Calu3 (cell line): Measurements from ENCODE around the gene HFE. TPM values are rescaled to one million over a fixed set of nuclear protein-coding genes. Genes with fewer than 3 reads are reported as not detected.
A peak's percentile ranks its signal among the peaks of the same experiment; 100 is the strongest.

Experiments used
- Bru-seq: library from RNA; stranded (reverse); fragments of 400-500 nt; gene quantifications from one replicate; lab custom pipeline; 2021; lab: Mats Ljungman, UMichigan
- BruChase-seq, 2 experiments: library from RNA; stranded (reverse); fragments of 400-500 nt; gene quantifications; one replicate each; lab custom pipeline; 2021; lab: Mats Ljungman, UMichigan
- BruUV-seq: library from RNA; stranded (reverse); fragments of 400-500 nt; replicated peaks from 2 replicates; lab custom pipeline; 2021; lab: Mats Ljungman, UMichigan
- CTCF ChIA-PET: fragments of 300-600 bp; sonication (Branson Sonifier 250); formaldehyde crosslinking; loops from one replicate; lab custom pipeline; 2022; ENCODE audit warnings: antibody characterized with exemption; lab: Charles Lee
- DNase-seq: peaks from one replicate; pipeline ENCODE4 v3.0.0; 2022
- H3K27ac Mint-ChIP-seq: one replicate; pipeline ENCODE4 v1.8.0; 2022; ENCODE audit warnings: mixed read lengths; ENCODE audit not compliant: unreplicated experiment
- H3K27me3 Mint-ChIP-seq: one replicate; pipeline ENCODE4 v1.8.0; 2022; ENCODE audit warnings: mixed read lengths; ENCODE audit not compliant: unreplicated experiment
- H3K36me3 Mint-ChIP-seq: one replicate; pipeline ENCODE4 v1.8.0; 2022; ENCODE audit warnings: mild to moderate bottlenecking, moderate library complexity, mixed read lengths; ENCODE audit not compliant: insufficient read depth, unreplicated experiment
- H3K4me1 Mint-ChIP-seq: one replicate; pipeline ENCODE4 v1.8.0; 2022; ENCODE audit warnings: mild to moderate bottlenecking, low read depth, mixed read lengths; ENCODE audit not compliant: unreplicated experiment
- H3K4me3 Mint-ChIP-seq: one replicate; pipeline ENCODE4 v1.8.0; 2022; ENCODE audit warnings: mild to moderate bottlenecking, low read depth, moderate library complexity, mixed read lengths; ENCODE audit not compliant: unreplicated experiment
- H3K9me3 Mint-ChIP-seq: one replicate; pipeline ENCODE4 v1.8.0; 2022; ENCODE audit warnings: low read depth, mixed read lengths; ENCODE audit not compliant: unreplicated experiment
- CTCF ChIP-seq: fragments of 200-600 bp; IDR thresholded peaks from one replicate; pipeline ENCODE4 v1.8.0; 2022; ENCODE audit warnings: antibody characterized with exemption; ENCODE audit not compliant: unreplicated experiment
- intact Hi-C: fragments of 100-400 bp; cut with micrococcal nuclease; formaldehyde crosslinking; loops from one replicate; pipeline ENCODE4 v1.10.0; 2022; ENCODE audit not compliant: unreplicated experiment
- long read RNA-seq: library from polyadenylated mRNA; stranded (forward); transcript quantifications from one replicate; pipeline ENCODE4 v2.0.0, GENCODE V29; 2022
- total RNA-seq: library from RNA; stranded (reverse); gene quantifications from 2 replicates; pipeline ENCODE4 v1.2.3, GENCODE V29; 2022

Gene HFE
- total RNA-seq: 24.9 and 27.1 TPM in 2 replicates
- Bru-seq, nascent RNA: percentile 59 among the genes with signal in this experiment
- BruChase-seq, experiment 1, labeled RNA remaining after a 6-hour chase: percentile 75 among the genes with signal in this experiment
- BruChase-seq, experiment 2, labeled RNA remaining after a 2-hour chase: percentile 72 among the genes with signal in this experiment
- long read RNA-seq, partial matches to known transcripts: 2 of 6 reads
- long read RNA-seq, other reads (novel, unspliced or antisense): 3 of 6 reads

DNA sequence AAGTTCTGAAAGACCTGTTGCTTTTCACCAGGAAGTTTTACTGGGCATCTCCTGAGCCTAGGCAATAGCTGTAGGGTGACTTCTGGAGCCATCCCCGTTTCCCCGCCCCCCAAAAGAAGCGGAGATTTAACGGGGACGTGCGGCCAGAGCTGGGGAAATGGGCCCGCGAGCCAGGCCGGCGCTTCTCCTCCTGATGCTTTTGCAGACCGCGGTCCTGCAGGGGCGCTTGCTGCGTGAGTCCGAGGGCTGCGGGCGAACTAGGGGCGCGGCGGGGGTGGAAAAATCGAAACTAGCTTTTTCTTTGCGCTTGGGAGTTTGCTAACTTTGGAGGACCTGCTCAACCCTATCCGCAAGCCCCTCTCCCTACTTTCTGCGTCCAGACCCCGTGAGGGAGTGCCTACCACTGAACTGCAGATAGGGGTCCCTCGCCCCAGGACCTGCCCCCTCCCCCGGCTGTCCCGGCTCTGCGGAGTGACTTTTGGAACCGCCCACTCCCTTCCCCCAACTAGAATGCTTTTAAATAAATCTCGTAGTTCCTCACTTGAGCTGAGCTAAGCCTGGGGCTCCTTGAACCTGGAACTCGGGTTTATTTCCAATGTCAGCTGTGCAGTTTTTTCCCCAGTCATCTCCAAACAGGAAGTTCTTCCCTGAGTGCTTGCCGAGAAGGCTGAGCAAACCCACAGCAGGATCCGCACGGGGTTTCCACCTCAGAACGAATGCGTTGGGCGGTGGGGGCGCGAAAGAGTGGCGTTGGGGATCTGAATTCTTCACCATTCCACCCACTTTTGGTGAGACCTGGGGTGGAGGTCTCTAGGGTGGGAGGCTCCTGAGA is at the start of gene HFE:
Gene HFE, plus strand, starts transcription at position 146 of the 832 bp plus-strand sequence. Its CDS starts 12 bp downstream, at position 158.
- Mint-ChIP-seq H3K27ac (peak within 1 kb of the TSS; percentile 87), H3K36me3 (peaks cover 10% of the 10 kb centered on the region)
- peak; percentile 56 for DNase-seq

DNA sequence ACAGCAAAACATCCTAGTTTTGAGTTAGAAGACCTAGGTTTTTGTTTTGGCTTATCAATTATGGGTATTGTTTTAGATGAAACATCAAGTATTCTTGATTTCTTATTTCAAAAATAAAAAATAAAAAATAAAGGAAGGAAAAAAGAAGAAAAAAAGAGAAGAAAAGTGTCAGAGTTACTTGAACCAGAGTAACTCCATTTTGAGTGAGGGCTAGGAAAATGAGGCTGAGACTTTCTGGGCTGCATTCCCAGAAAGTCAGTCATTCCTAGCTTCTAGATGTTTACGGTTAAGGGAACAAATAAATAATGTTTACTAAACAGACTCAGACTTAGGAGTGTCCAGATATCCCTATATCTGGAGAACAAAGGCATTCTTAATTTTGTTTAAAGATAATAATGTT is 45.3 kb upstream of the HFE start:
- Mint-ChIP-seq H3K36me3 (peaks cover 32% of the 10 kb centered on the region), H3K4me1 (peaks cover 18% of the 10 kb centered on the region), H3K27me3 (no peaks in the 10 kb centered on the region), H3K4me3 (no peak overlapping the region), H3K9me3 (no peaks in the 10 kb centered on the region), H3K27ac (peak overlapping the region; percentile 42)
- TF ChIP-seq CTCF: no peak
- BruUV-seq: no TSS peak
- CTCF ChIA-PET: no interaction called here
- DNase-seq: no peak
- intact Hi-C loops: no loop called here

More for the DNA sequence above, at the start of gene HFE:
- Mint-ChIP-seq H3K4me1 (peaks cover 23% of the 10 kb centered on the region), H3K27me3 (no peaks in the 10 kb centered on the region), H3K4me3 (peak within 1 kb of the TSS; percentile 93), H3K9me3 (peaks cover 5% of the 10 kb centered on the region)
- CTCF ChIA-PET: interaction anchor here (0.8 to 1.4 kb wide), 5 partner anchors 8 to 61 kb away, joined by 3 read pairs; no protein-coding TSS in a partner anchor
- BruUV-seq: no TSS peak
- intact Hi-C loops: no loop called here
- no peak for TF ChIP-seq CTCF

DNA sequence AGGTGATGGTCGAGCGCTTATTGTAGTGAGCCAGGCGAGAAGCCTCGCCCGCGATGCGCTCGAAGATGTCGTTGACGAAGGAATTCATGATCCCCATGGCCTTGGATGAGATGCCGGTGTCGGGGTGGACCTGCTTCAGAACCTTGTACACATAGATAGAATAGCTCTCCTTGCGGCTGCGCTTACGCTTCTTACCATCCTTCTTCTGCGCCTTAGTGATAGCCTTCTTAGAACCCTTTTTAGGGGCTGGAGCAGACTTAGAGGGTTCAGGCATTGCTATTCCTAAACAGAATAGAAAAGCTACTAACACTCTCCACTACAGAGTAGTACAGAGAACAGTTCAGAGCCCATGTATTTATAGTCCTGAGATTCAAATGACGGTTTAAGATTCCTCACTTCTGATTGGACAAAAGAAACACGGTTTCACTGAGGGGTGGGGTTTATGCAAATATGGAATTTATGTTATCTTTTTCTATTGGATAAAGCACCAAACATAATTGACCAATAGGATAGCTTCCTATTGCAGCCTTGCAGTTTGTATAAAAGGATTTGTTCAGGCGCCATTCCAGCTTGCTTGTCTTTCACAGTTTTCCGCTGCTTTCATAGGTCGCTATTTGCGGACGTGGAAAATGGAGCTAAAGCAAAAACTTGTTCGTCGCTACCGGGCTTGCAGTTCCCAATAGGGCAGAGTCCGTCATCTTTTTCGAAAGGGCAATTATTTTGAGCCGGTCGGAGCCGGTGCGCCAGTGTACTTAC is 43.7 kb upstream of the HFE start:
- Mint-ChIP-seq H3K9me3 (no peaks in the 10 kb centered on the region), H3K4me3 (peak overlapping the region; percentile 81), H3K27me3 (no peaks in the 10 kb centered on the region), H3K27ac (peak overlapping the region; percentile 95), H3K4me1 (peaks cover 22% of the 10 kb centered on the region), H3K36me3 (peaks cover 32% of the 10 kb centered on the region)
- TF ChIP-seq CTCF: no peak
- peak; percentile 64 for DNase-seq
- CTCF ChIA-PET: interaction anchor here (0.6 to 2.4 kb wide), 6 partner anchors 12 to 115 kb away, joined by 3 to 20 read pairs (median 5); a partner anchor contains a TSS
- intact Hi-C loops: no loop called here
- BruUV-seq: TSS peak; percentile 97
